ENCODE measurements around the gene FRMD3. TPM values are rescaled to one million over a fixed set of nuclear protein-coding genes. Genes with fewer than 3 reads are reported as not detected.

Gene FRMD3
- polyA plus RNA-seq, 1 donor from 2014 or later: 13.0 TPM

- TF ChIP-seq REST (IDR thresholded peaks at IDR 0.05; ENCODE audit: borderline replicate concordance) (no peak), SMC3 (conservative IDR thresholded peaks at IDR 0.05; ENCODE audit: poor library complexity) (no peak), TAF1 (IDR thresholded peaks at IDR 0.05; ENCODE audit: low read depth) (no peak), CTCF (IDR thresholded peaks at IDR 0.05; ENCODE audit: poor library complexity, severe bottlenecking) (no peak), RAD21 (conservative IDR thresholded peaks at IDR 0.05) (no peak), EP300 (conservative IDR thresholded peaks at IDR 0.05; ENCODE audit: poor library complexity, severe bottlenecking) (no peak)
These were observed 30.1 kb downstream of the FRMD3 start for GRCh38 chr9:83508067-83508466.

DNA sequence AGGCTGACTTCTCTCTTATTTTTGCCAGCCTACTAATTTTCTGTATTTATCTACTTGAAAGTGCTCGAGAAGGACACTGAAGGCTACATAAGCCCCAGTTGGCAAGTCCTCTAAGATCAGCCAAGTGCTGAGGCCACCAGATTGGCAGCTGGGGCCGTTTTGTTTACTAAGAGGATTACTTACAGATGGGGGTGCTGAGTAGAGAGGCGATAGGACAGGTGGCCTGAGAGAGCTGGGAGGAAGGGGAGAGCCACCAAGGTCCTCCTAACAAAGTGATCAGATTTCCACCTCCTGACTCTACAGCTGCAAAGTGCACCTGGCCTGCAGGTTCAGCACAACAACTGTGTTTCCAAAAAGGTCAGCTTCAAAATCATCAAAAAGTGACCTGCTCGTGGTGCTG, 32.9 kb downstream of the FRMD3 start:
- Histone ChIP-seq H3F3A (ENCODE audit: insufficient read depth, low read length, poor library complexity, severe bottlenecking) (no peaks in the 10 kb centered on the region), H3K79me2 (replicated peaks; ENCODE audit: insufficient read depth, low read length) (no peaks in the 10 kb centered on the region), H3K36me3 (ENCODE audit: insufficient read depth, low read length) (no peaks in the 10 kb centered on the region), H2AFZ (ENCODE audit: low read depth, low read length) (no peak overlapping the region), H3K4me3 (ENCODE audit: low read length) (no peak overlapping the region), H4K20me1 (ENCODE audit: insufficient read depth) (no peaks in the 10 kb centered on the region), H3K4me2 (ENCODE audit: low read length) (no peak overlapping the region), H3K9me3 (ENCODE audit: low read length) (no peaks in the 10 kb centered on the region), H3K9ac (ENCODE audit: low read length) (no peak overlapping the region), H3K9me2 (ENCODE audit: insufficient read depth, low read length) (no peaks in the 10 kb centered on the region), H3K27ac (ENCODE audit: low read length) (no peak overlapping the region), H3K27me3 (ENCODE audit: insufficient read depth, low read depth, low read length) (no peaks in the 10 kb centered on the region)
- TF ChIP-seq RAD21 (conservative IDR thresholded peaks at IDR 0.05) (no peak), MXI1 (conservative IDR thresholded peaks at IDR 0.05; ENCODE audit: poor library complexity, severe bottlenecking) (no peak), POLR2AphosphoS5 (IDR thresholded peaks at IDR 0.05) (no peak), EZH2 (IDR thresholded peaks at IDR 0.05; ENCODE audit: borderline replicate concordance, insufficient read depth, low read length, poor library complexity, severe bottlenecking) (no peak)

More at GRCh38 chr9:83508067-83508466, 30.1 kb downstream of the FRMD3 start:
- no peak overlapping the region for H3K4me2 ChIP-seq (ENCODE audit: low read length)
- H3K4me3 ChIP-seq (ENCODE audit: low read length): no peak overlapping the region
- no peaks in the 10 kb centered on the region for H3K27me3 ChIP-seq (ENCODE audit: insufficient read depth, low read depth, low read length)
- no peaks in the 10 kb centered on the region for H3F3A ChIP-seq (ENCODE audit: insufficient read depth, low read length, poor library complexity, severe bottlenecking)
- no peak overlapping the region for H2AFZ ChIP-seq (ENCODE audit: low read depth, low read length)
- no peak overlapping the region for H3K27ac ChIP-seq (ENCODE audit: low read length)
- H3K9me3 ChIP-seq (ENCODE audit: low read length): no peaks in the 10 kb centered on the region
- H3K36me3 ChIP-seq (ENCODE audit: insufficient read depth, low read length): no peaks in the 10 kb centered on the region
- no peaks in the 10 kb centered on the region for H4K20me1 ChIP-seq (ENCODE audit: insufficient read depth)
- no peak overlapping the region for H3K9ac ChIP-seq (ENCODE audit: low read length)
- H3K9me2 ChIP-seq (ENCODE audit: insufficient read depth, low read length): no peaks in the 10 kb centered on the region
- H3K79me2 ChIP-seq (replicated peaks; ENCODE audit: insufficient read depth, low read length): no peaks in the 10 kb centered on the region

DNA sequence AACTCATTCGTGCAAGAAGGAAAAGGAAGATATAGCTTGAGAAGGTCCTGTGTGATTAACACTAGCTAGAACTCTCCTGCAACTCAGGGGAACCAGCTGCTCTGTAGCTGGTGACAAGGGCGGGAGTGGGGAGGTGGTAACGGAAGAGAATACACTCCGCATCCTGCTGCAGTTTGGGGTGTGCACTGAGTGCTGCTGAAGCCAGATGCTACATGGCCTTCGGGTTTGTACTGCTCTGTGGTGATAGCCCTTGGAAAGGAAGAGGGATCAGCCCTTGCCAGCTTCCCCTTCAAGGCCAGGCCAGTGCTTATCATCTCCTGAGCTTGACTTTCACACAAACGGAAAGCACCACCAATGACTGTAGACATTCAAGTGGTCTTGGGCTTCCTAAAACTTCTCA, 34.3 kb downstream of the FRMD3 start:
- no peaks in the 10 kb centered on the region for H3K27me3 ChIP-seq (ENCODE audit: insufficient read depth, low read depth, low read length)
- no peaks in the 10 kb centered on the region for H4K20me1 ChIP-seq (ENCODE audit: insufficient read depth)
- no peak overlapping the region for H3K27ac ChIP-seq (ENCODE audit: low read length)
- TF ChIP-seq EP300 (conservative IDR thresholded peaks at IDR 0.05; ENCODE audit: poor library complexity, severe bottlenecking) (no peak), EZH2 (IDR thresholded peaks at IDR 0.05; ENCODE audit: borderline replicate concordance, insufficient read depth, low read length, poor library complexity, severe bottlenecking) (no peak), TAF1 (IDR thresholded peaks at IDR 0.05; ENCODE audit: low read depth) (no peak), CTCF (IDR thresholded peaks at IDR 0.05; ENCODE audit: poor library complexity, severe bottlenecking) (no peak), RAD21 (conservative IDR thresholded peaks at IDR 0.05) (no peak), REST (IDR thresholded peaks at IDR 0.05; ENCODE audit: borderline replicate concordance) (no peak), POLR2AphosphoS5 (IDR thresholded peaks at IDR 0.05) (no peak), SMC3 (conservative IDR thresholded peaks at IDR 0.05; ENCODE audit: poor library complexity) (no peak), MXI1 (conservative IDR thresholded peaks at IDR 0.05; ENCODE audit: poor library complexity, severe bottlenecking) (no peak)
- no peak overlapping the region for H3K4me3 ChIP-seq (ENCODE audit: low read length)
- H3K4me2 ChIP-seq (ENCODE audit: low read length): no peak overlapping the region
- H3K79me2 ChIP-seq (replicated peaks; ENCODE audit: insufficient read depth, low read length): no peaks in the 10 kb centered on the region
- no peaks in the 10 kb centered on the region for H3K9me3 ChIP-seq (ENCODE audit: low read length)
- H2AFZ ChIP-seq (ENCODE audit: low read depth, low read length): no peak overlapping the region
- H3F3A ChIP-seq (ENCODE audit: insufficient read depth, low read length, poor library complexity, severe bottlenecking): no peaks in the 10 kb centered on the region
- H3K9ac ChIP-seq (ENCODE audit: low read length): no peak overlapping the region
- no peaks in the 10 kb centered on the region for H3K36me3 ChIP-seq (ENCODE audit: insufficient read depth, low read length)
- no peaks in the 10 kb centered on the region for H3K9me2 ChIP-seq (ENCODE audit: insufficient read depth, low read length)

All from neural cell (in vitro differentiated cells).